Amygdala (tissue), 56 donors: ENCODE results near the gene GP5.
A peak's percentile ranks its signal among the peaks of the same experiment; 100 is the strongest.

Experiments used
- DNase-seq, 56 donors: peaks; one replicate each; lab custom pipeline; 2025; lab: John Stamatoyannopoulos, UW

GP5 gene

DNA sequence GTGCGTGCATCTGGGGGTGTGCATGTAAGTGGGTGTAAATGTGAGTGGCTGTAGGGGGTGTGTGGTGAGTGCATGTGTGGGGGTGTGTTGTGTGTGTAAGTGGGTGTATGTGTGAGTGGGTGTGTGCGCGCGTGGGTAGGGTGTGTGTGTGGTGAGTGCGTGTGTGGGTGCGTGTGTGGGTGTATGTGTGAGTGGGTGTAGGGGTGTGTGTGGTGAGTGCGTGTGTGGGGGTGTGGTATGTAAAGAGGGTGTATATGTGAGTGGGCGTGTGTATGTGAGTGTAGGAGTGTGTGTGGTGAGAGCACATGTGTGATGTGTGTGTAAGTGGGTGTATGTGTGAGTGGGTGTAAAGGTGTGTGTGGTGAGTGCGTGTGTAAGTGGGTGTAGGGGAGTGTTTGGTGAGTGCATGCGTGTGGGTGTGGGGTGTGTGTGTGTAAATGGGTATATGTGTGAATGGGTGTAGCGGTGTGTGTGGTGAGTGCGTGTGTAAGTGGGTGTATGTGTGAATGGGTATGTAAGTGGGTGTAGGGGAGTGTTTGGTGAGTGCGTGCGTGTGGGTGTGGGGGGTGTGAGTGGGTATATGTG lies 47.0 kb downstream of the GP5 start:
- DNase-seq: peak in 2 of 56 donors; percentile 29 to 30

DNA sequence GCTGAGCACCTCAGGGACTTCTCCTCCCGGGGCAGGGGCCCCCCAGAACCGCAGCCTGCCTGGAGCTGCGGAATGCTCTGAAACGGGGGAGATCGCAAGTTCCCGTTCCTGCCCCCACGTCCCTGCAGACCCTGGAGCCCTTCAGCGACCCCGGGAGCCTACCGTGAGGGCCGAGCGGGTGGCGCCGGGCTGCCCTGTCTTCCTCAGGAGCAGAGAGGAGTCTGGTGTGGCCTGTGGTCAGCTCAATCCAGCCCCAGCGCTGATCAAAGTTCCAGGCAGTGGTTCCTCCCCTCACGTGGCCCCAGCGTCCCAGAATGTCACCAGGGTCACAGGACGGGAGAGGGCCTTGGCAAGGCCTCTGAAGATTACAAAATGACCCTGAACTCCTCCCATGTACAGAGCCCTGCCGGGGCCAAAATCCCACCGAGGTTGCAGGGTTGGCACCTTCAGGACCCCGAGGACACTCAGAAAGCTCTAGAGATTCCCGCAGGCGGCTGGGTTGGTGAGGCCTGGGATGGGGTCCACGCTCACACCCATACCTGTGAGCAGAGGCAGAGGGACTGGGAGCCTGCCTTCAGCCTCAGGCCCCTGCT lies 47.9 kb downstream of the GP5 start, which contains the start of gene CPN2:
Gene CPN2, minus strand, starts transcription at position 249 of the 593 bp plus-strand sequence. CDS start 8,626 bp downstream, outside the sequence.
- no peak for DNase-seq

DNA sequence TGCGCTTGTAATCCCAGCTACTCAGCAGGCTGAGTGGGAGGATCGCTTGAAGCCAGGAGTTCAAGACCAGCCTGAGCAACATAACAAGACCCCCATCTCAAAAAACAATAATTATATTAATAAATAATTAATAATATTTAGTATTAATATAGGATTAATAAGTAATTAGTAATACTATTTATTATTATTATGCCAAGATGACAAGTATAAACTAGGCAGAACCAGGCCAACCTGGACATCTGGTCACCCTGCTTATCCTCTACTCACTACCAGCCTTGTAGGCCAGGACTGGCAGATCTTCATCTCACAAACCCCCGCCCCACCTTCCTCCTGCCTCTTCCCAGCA lies 48.4 kb downstream of the GP5 start:
- no peak for DNase-seq

DNA sequence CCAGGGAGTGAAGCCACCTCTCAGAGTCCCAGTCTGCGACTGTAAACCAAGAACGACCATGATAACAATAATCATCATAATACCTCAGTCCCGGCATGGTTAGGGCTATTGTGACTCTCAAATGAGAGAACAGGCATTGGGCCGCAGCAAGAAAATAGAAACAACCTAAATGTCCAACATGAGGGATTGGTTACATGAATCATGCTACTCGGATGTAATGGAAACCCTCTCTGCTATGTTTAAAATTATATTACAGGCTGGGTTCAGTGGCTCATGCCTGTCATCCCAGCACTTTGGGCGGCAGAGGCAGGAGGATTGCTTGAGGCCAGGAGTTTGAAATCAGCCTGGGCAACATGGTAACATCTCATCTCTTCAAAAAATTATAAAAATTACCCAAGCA lies 50.7 kb downstream of the GP5 start:
- DNase-seq: no peak

DNA sequence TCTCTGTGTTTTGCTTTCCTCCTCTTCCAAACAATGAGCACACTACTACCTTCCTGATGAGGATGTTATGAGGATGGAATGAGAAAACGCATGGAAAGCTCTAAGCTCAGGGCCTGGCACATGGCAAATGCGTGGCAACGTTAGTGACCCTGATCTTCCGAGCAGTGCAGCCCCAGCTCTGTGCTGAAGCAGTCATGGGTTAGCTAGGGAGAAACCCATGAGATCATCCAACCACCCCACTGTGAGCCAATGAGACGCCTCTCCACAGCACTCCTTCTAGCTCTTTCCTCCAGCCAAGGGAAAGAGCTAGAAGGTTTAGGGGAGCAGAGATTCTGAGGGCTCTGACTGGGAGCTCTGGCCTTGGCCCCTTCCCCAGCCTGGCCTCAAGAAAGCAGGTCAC lies 52.4 kb downstream of the GP5 start:
- no peak for DNase-seq

DNA sequence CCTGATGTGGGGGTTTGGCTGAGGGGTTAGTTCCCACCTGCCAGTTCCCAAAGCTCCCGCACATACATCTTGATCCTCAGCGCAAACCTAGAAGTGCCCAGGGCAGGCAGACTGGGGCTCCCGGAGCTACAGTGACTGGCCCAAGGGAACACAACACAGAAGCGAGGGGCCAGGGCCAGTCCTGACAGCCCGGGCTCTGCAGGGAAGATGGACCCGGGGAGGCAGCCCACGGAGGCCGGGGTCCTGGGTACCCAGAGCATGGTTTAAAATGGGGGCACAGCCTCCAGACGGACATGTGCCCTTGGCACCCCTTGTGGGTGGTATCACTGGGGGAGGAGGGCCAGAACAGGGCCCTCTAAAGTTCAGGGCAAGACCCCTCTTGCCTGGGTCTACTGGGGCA lies 53.0 kb downstream of the GP5 start:
- no peak for DNase-seq
